Measurements from ENCODE around the gene TMEM250.
A peak's percentile ranks its signal among the peaks of the same experiment; 100 is the strongest.

The TMEM250 gene

DNA sequence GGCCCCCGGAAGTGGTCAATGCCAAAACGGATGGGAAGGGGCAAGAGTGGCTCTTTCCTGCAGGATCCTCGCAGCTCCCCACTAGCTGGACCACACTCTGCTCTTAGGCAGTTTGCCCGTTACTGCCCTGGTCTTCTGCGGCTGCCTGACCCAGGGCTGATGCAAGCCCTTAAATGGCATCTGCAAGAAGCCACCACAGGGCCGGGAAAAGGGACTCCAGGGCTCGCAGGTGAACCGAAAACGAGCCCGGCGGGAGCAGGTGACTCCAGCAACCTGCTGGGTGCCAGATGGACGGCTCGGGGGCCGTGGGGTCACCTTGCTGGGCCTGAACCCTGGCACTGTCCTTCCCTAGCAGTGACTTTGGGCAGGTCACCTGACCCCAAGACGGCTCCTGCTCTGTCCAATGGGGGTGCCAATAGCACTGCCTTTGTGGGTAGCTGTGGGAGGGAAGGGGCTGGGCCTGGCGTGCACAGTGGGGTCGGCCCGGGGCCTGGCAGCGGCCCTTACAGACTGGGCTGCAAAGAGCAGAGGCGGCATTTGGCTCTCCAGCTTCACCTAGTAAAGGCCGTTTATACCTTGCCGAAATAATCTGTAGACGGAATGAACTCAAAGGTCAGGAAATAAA is 1.3 kb downstream of the TMEM250 start:
- H3K36me3 ChIP-seq (ENCODE audit: control insufficient read depth in 4 of 4, insufficient read depth in 4 of 4, low read length in 3 of 4), result peaks cover 0 to 26% (median 20%) of the 10 kb centered on the region in 4 experiments
- H3K9me3 ChIP-seq (ENCODE audit: control extremely low read depth in 1 of 5, control insufficient read depth in 4 of 5, insufficient read depth in 2 of 5, low read depth in 1 of 5, low read length in 4 of 5), result no peaks in the 10 kb centered on the region
- peak overlapping the region; percentile 57 to 80 (median 77) for H3K4me3 ChIP-seq (ENCODE audit: control insufficient read depth in 1 of 7, extremely low read depth in 1 of 7, insufficient read depth in 4 of 7, low read depth in 2 of 7, low read length in 6 of 7)
- H3K27me3 ChIP-seq (replicated peaks in 2 of 5; ENCODE audit: control insufficient read depth in 4 of 5, insufficient read depth in 5 of 5, low read length in 4 of 5), result no peaks in the 10 kb centered on the region
- DNase-seq, result peak in 2 of 3 donors; percentile 27 to 38
- ChIA-PET POLR2A (interaction anchor here (1.7 kb wide), 1 partner anchor 8 kb away, joined by 9 read pairs; no protein-coding TSS in a partner anchor), CTCF (interaction anchor here (0.8 to 1.7 kb wide), 7 partner anchors 8 to 150 kb away, joined by 3 to 10 read pairs (median 4); no protein-coding TSS in a partner anchor)
- H3K4me1 ChIP-seq (ENCODE audit: control extremely low read depth in 1 of 4, control insufficient read depth in 4 of 4, insufficient read depth in 4 of 4, low read length in 3 of 4), result peaks cover 0 to 36% (median 24%) of the 10 kb centered on the region in 4 experiments
- peak overlapping the region; percentile 50 to 81 for H3K27ac ChIP-seq (ENCODE audit: insufficient read depth in 1 of 2, low read depth in 1 of 2, low read length in 2 of 2, poor library complexity in 1 of 2, severe bottlenecking in 2 of 2)
- whole genome bisulfite sequencing (ENCODE audit: insufficient coverage), result 54% methylated on average over 23 of the region's 23 CpGs

- DNase-seq, result no peak
- Histone ChIP-seq H3K4me3 (ENCODE audit: control insufficient read depth in 1 of 7, extremely low read depth in 1 of 7, insufficient read depth in 4 of 7, low read depth in 2 of 7, low read length in 6 of 7) (peak overlapping the region in 1 of 7 experiments; percentile 80), H3K27ac (ENCODE audit: insufficient read depth in 1 of 2, low read depth in 1 of 2, low read length in 2 of 2, poor library complexity in 1 of 2, severe bottlenecking in 2 of 2) (no peak overlapping the region), H3K27me3 (replicated peaks in 2 of 5; ENCODE audit: control insufficient read depth in 4 of 5, insufficient read depth in 5 of 5, low read length in 4 of 5) (no peaks in the 10 kb centered on the region), H3K4me1 (ENCODE audit: control extremely low read depth in 1 of 4, control insufficient read depth in 4 of 4, insufficient read depth in 4 of 4, low read length in 3 of 4) (peaks cover 0 to 42% (median 23%) of the 10 kb centered on the region in 4 experiments), H3K36me3 (ENCODE audit: control insufficient read depth in 4 of 4, insufficient read depth in 4 of 4, low read length in 3 of 4) (peaks cover 0 to 26% (median 20%) of the 10 kb centered on the region in 4 experiments), H3K9me3 (ENCODE audit: control extremely low read depth in 1 of 5, control insufficient read depth in 4 of 5, insufficient read depth in 2 of 5, low read depth in 1 of 5, low read length in 4 of 5) (no peaks in the 10 kb centered on the region)
- CTCF ChIA-PET, result interaction anchor here (0.9 to 1.0 kb wide), 2 partner anchors 26 to 149 kb away, joined by 3 read pairs; no protein-coding TSS in a partner anchor
- POLR2A ChIA-PET, result no interaction called here
- WGBS (ENCODE audit: insufficient coverage), result 96% methylated on average over 67 of the region's 69 CpGs
Measured at GRCh38 chr9:136116360-136117098, 2.1 kb downstream of the TMEM250 start.

DNA sequence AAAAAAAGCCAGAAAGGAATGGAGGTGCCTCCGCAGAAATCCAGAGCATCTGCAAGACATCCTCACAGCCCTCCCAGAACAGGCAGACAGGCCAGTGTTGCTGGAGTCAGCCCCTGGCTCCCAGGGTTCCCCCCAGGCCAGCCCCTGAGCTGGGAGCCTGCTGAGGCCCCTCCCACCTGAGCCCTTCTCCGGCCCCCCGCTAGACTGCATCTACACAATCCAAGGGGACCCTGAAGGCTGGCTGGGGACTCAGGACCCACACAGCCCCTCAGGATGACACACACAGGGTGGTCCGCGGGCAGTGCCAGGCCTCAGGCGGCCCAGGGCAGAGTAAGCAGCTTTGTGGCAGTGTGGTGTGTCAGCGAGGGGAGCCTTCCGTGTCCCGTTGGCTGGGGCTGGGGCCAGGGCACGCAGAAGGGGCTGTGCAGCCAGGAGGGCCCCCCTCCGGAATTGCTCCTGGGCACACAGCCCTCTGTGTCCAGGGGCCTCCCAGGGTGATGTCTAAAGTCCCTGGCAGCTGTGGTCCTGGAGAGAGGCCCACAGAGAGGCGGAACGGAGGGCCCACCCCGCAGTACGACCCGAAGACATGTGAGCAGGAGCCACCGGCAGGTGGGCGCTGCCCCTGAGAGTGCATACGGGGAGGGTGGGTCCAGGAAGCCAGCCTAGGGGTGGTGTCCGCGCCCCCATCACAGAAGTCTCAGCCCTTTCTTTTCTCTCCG is 2.9 kb downstream of the TMEM250 start:
- DNase-seq, result no peak
- Histone ChIP-seq H3K36me3 (ENCODE audit: control insufficient read depth in 4 of 4, insufficient read depth in 4 of 4, low read length in 3 of 4) (peaks cover 0 to 26% (median 20%) of the 10 kb centered on the region in 4 experiments), H3K27ac (ENCODE audit: insufficient read depth in 1 of 2, low read depth in 1 of 2, low read length in 2 of 2, poor library complexity in 1 of 2, severe bottlenecking in 2 of 2) (no peak overlapping the region), H3K9me3 (ENCODE audit: control extremely low read depth in 1 of 5, control insufficient read depth in 4 of 5, insufficient read depth in 2 of 5, low read depth in 1 of 5, low read length in 4 of 5) (no peaks in the 10 kb centered on the region), H3K4me1 (ENCODE audit: control extremely low read depth in 1 of 4, control insufficient read depth in 4 of 4, insufficient read depth in 4 of 4, low read length in 3 of 4) (peaks cover 0 to 47% (median 29%) of the 10 kb centered on the region in 4 experiments), H3K4me3 (ENCODE audit: control insufficient read depth in 1 of 7, extremely low read depth in 1 of 7, insufficient read depth in 4 of 7, low read depth in 2 of 7, low read length in 6 of 7) (no peak overlapping the region), H3K27me3 (replicated peaks in 2 of 5; ENCODE audit: control insufficient read depth in 4 of 5, insufficient read depth in 5 of 5, low read length in 4 of 5) (no peaks in the 10 kb centered on the region)
- ChIA-PET POLR2A (no interaction called here), CTCF (interaction anchor here (0.9 kb wide), 1 partner anchor 149 kb away, joined by 3 read pairs; no protein-coding TSS in a partner anchor)
- 99% methylated on average over 20 of the region's 22 CpGs for WGBS (ENCODE audit: insufficient coverage)

- ChIA-PET CTCF (no interaction called here), POLR2A (no interaction called here)
- no peaks in the 10 kb centered on the region for H3K27me3 ChIP-seq (replicated peaks in 2 of 5; ENCODE audit: control insufficient read depth in 4 of 5, insufficient read depth in 5 of 5, low read length in 4 of 5)
- no peak overlapping the region for H3K27ac ChIP-seq (ENCODE audit: insufficient read depth in 1 of 2, low read depth in 1 of 2, low read length in 2 of 2, poor library complexity in 1 of 2, severe bottlenecking in 2 of 2)
- 97% methylated on average over 13 of the region's 13 CpGs for WGBS (ENCODE audit: insufficient coverage)
- H3K36me3 ChIP-seq (ENCODE audit: control insufficient read depth in 4 of 4, insufficient read depth in 4 of 4, low read length in 3 of 4), result peaks cover 0 to 26% (median 20%) of the 10 kb centered on the region in 4 experiments
- no peak for DNase-seq
- no peak overlapping the region for H3K4me3 ChIP-seq (ENCODE audit: control insufficient read depth in 1 of 7, extremely low read depth in 1 of 7, insufficient read depth in 4 of 7, low read depth in 2 of 7, low read length in 6 of 7)
- no peaks in the 10 kb centered on the region for H3K9me3 ChIP-seq (ENCODE audit: control extremely low read depth in 1 of 5, control insufficient read depth in 4 of 5, insufficient read depth in 2 of 5, low read depth in 1 of 5, low read length in 4 of 5)
- peaks cover 0 to 48% (median 35%) of the 10 kb centered on the region in 4 experiments for H3K4me1 ChIP-seq (ENCODE audit: control extremely low read depth in 1 of 4, control insufficient read depth in 4 of 4, insufficient read depth in 4 of 4, low read length in 3 of 4)
Measured at GRCh38 chr9:136115206-136115605, 3.5 kb downstream of the TMEM250 start.

DNA sequence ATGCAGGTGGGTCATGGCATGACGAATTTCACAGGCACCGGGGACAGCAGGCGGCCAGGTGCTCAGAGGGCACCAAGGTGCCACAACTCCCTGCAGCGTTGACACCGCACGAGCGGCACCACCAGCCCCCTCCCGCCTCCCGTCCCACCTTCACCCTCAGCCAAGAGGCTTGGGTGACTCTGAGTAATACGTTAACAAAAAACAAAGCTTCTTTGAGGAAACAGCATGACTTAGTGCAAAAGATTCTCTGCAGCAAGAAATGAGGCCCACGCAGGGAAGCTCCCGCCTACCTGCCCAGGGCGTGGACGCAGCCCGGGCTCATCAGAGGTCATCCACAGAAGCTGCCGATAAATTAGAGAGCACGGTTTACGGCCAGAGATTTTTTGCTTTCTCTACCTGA is 4.1 kb downstream of the TMEM250 start:
- Histone ChIP-seq H3K4me1 (ENCODE audit: control extremely low read depth in 1 of 4, control insufficient read depth in 4 of 4, insufficient read depth in 4 of 4, low read length in 3 of 4) (peaks cover 0 to 48% (median 35%) of the 10 kb centered on the region in 4 experiments), H3K36me3 (ENCODE audit: control insufficient read depth in 4 of 4, insufficient read depth in 4 of 4, low read length in 3 of 4) (peaks cover 0 to 26% (median 20%) of the 10 kb centered on the region in 4 experiments), H3K4me3 (ENCODE audit: control insufficient read depth in 1 of 7, extremely low read depth in 1 of 7, insufficient read depth in 4 of 7, low read depth in 2 of 7, low read length in 6 of 7) (no peak overlapping the region), H3K27me3 (replicated peaks in 2 of 5; ENCODE audit: control insufficient read depth in 4 of 5, insufficient read depth in 5 of 5, low read length in 4 of 5) (no peaks in the 10 kb centered on the region), H3K9me3 (ENCODE audit: control extremely low read depth in 1 of 5, control insufficient read depth in 4 of 5, insufficient read depth in 2 of 5, low read depth in 1 of 5, low read length in 4 of 5) (no peaks in the 10 kb centered on the region), H3K27ac (ENCODE audit: insufficient read depth in 1 of 2, low read depth in 1 of 2, low read length in 2 of 2, poor library complexity in 1 of 2, severe bottlenecking in 2 of 2) (no peak overlapping the region)
- over 99% methylated on average over 16 of the region's 18 CpGs for WGBS (ENCODE audit: insufficient coverage)
- ChIA-PET CTCF (no interaction called here), POLR2A (no interaction called here)
- no peak for DNase-seq

DNA sequence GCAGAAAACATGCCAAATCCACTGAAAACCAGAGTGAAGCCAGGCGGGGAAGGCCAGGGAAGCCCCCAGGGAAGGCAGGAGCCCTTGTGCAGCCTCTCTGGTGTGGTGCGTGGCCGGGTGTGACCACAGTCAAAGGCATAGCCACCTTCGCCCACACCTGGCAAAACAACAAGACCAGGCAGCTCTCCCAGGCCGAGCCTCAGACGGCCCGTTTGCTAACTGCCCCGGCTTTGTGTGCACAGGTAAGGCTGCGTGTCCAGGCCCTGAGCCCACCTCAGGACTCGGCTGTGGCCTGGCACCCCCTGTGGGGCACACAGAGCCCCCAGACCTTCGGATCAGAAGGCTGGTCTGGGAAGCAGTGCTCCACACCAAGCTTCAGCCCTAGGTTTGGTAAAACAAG is 6.1 kb downstream of the TMEM250 start:
- no peaks in the 10 kb centered on the region for H3K9me3 ChIP-seq (ENCODE audit: control extremely low read depth in 1 of 5, control insufficient read depth in 4 of 5, insufficient read depth in 2 of 5, low read depth in 1 of 5, low read length in 4 of 5)
- POLR2A ChIA-PET, result no interaction called here
- CTCF ChIA-PET, result interaction anchor here (1.1 to 3.4 kb wide), 2 partner anchors 22 to 75 kb away, joined by 4 to 15 read pairs; no protein-coding TSS in a partner anchor

More for the DNA sequence above, 6.1 kb downstream of the TMEM250 start:
- DNase-seq, result no peak
- Histone ChIP-seq H3K4me3 (ENCODE audit: control insufficient read depth in 1 of 7, extremely low read depth in 1 of 7, insufficient read depth in 4 of 7, low read depth in 2 of 7, low read length in 6 of 7) (no peak overlapping the region), H3K36me3 (ENCODE audit: control insufficient read depth in 4 of 4, insufficient read depth in 4 of 4, low read length in 3 of 4) (peaks cover 0 to 26% (median 20%) of the 10 kb centered on the region in 4 experiments), H3K27me3 (replicated peaks in 2 of 5; ENCODE audit: control insufficient read depth in 4 of 5, insufficient read depth in 5 of 5, low read length in 4 of 5) (no peaks in the 10 kb centered on the region), H3K27ac (ENCODE audit: insufficient read depth in 1 of 2, low read depth in 1 of 2, low read length in 2 of 2, poor library complexity in 1 of 2, severe bottlenecking in 2 of 2) (no peak overlapping the region), H3K4me1 (ENCODE audit: control extremely low read depth in 1 of 4, control insufficient read depth in 4 of 4, insufficient read depth in 4 of 4, low read length in 3 of 4) (peaks cover 2 to 62% (median 46%) of the 10 kb centered on the region in 4 experiments)
- 96% methylated on average over 11 of the region's 11 CpGs for WGBS (ENCODE audit: insufficient coverage)
